Stimulated activated CD4-positive, alpha-beta T cell treated with anti-CD3 and anti-CD28 coated beads, TNF-alpha, amount 100 ng/mL, for 4 hours (primary cell): ENCODE data around the gene HCRTR2.

ENCODE experiments used
- DNase-seq, 3 experiments: peaks; one replicate each; pipeline ENCODE4 v3.0.0-alpha.2; 2020; ENCODE audit warnings: low read depth in 3 of 3

HCRTR2 gene

DNA sequence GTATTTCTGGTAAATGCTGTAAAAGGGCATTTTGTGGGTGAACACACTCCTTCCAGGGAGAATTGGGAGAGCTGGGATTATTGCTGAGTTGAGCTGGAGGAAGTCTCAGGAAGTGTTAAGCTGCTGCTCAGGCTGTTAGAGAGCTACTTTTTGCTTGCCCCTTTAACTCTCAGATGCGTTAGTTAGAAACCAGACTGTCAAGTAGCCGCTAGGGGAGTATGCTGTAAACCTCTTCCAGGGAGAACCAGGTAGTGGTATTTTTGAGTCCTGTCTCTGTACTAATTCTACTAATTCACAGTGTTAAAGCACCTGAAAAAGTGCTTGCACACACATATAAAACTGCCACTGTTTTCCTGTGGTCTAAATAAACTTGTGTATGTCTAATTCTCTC is 146.4 kb downstream of the HCRTR2 start:
- no peak for DNase-seq

DNA sequence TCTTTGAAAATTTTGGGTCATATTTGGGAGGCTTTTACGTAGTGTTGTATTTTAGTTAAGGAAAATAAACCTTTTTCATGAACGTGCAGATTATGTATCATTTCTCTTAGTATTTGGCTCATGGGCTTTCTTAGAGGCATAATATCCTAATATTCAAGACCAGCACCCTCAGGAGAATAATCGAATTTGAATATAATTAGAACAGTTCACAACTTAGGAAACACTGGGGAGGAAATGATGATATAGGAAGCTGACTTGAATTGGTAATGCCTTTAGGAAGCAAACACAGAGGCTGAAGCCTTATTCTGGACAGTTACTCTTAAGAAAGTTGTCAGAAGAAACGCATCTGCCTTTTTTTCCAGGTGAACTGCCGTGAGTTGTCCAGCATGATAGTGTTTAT is 152.9 kb downstream of the HCRTR2 start, which contains the start of gene GFRAL:
Gene GFRAL, plus strand, starts transcription at position 301 of the 400 bp plus-strand sequence. Its CDS starts 86 bp downstream, at position 387.
- no peak for DNase-seq
